ENCODE data around the gene CFH. TPM values are rescaled to one million over a fixed set of nuclear protein-coding genes. Genes with fewer than 3 reads are reported as not detected.

CFH gene
- total RNA-seq, 4 donors from 2014 or later, result 35.7 to 111 (median 60.9) TPM

DNA sequence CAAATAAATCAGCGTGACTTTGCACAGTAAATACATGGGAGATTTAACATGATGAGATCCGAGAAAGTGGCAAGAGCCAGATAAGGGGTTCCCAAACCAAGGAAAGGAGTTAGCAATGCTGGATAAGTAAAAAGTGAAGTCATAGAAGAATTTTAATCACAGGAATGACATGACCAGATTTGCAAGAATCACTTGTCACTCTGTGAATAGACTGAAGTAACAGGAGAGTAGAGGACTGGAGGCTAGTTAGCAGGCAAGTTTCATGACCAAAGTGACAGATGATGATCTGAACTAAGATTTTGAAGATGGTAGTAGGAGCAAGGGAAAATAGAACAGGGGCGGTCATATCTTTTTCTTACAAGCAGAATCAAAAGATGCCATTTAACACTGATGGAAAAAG is 8.4 kb downstream of the CFH start:
- H3K4me3 ChIP-seq, result peak overlapping the region; percentile 28 to 41
- TF ChIP-seq EP300 (IDR thresholded peaks at IDR 0.05) (no peak), POLR2A (IDR thresholded peaks at IDR 0.05) (no peak), POLR2AphosphoS5 (IDR thresholded peaks at IDR 0.05) (no peak)
- TF ChIP-seq, protein P1, sequence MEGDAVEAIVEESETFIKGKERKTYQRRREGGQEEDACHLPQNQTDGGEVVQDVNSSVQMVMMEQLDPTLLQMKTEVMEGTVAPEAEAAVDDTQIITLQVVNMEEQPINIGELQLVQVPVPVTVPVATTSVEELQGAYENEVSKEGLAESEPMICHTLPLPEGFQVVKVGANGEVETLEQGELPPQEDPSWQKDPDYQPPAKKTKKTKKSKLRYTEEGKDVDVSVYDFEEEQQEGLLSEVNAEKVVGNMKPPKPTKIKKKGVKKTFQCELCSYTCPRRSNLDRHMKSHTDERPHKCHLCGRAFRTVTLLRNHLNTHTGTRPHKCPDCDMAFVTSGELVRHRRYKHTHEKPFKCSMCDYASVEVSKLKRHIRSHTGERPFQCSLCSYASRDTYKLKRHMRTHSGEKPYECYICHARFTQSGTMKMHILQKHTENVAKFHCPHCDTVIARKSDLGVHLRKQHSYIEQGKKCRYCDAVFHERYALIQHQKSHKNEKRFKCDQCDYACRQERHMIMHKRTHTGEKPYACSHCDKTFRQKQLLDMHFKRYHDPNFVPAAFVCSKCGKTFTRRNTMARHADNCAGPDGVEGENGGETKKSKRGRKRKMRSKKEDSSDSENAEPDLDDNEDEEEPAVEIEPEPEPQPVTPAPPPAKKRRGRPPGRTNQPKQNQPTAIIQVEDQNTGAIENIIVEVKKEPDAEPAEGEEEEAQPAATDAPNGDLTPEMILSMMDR (IDR thresholded peaks at IDR 0.05), result no peak
- no peaks in the 10 kb centered on the region for H3K27me3 ChIP-seq
- peaks cover 0 to 6% (median 3%) of the 10 kb centered on the region in 3 donors for H3K4me1 ChIP-seq
- 68 to 100% methylated on average over 1 to 3 of the region's 3 CpGs for WGBS, 2 donors (ENCODE audit: low coverage in 1 of 2)
- no peak overlapping the region for H3K27ac ChIP-seq
- H3K9me3 ChIP-seq, result no peaks in the 10 kb centered on the region
- no peak for ATAC-seq
- H3K36me3 ChIP-seq, result no peaks in the 10 kb centered on the region

DNA sequence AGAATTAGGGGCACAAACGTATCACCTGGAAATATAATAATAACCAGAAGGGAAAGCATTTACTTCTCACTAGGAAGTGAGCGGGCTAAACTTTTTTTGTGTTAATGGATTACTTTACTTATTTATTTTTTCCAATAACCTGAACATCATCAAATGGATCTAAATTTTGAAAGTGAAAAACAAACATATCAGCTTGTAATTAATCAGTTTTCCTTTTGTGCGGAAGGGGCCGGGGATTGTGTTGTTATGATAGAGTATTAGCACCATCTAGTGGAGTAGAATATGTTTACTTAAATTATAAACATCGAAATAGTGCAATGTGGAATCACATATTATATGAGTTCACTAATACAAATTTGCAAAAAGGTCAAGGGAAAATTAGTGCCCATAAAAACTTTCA is 9.0 kb downstream of the CFH start:
- TF ChIP-seq POLR2AphosphoS5 (IDR thresholded peaks at IDR 0.05), result no peak
- TF ChIP-seq, protein P1 (IDR thresholded peaks at IDR 0.05), result peak; percentile 45 to 78 (median 66)
- ATAC-seq, result peak; percentile 71
- Histone ChIP-seq H3K27ac (no peak overlapping the region), H3K36me3 (no peaks in the 10 kb centered on the region), H3K9me3 (no peaks in the 10 kb centered on the region), H3K4me3 (peak overlapping the region; percentile 28 to 41), H3K27me3 (no peaks in the 10 kb centered on the region), H3K4me1 (peaks cover 0 to 4% (median 3%) of the 10 kb centered on the region in 3 donors)
- WGBS, 2 donors (ENCODE audit: low coverage in 1 of 2), result 9 to 11% methylated on average over 5 of the region's 5 CpGs

DNA sequence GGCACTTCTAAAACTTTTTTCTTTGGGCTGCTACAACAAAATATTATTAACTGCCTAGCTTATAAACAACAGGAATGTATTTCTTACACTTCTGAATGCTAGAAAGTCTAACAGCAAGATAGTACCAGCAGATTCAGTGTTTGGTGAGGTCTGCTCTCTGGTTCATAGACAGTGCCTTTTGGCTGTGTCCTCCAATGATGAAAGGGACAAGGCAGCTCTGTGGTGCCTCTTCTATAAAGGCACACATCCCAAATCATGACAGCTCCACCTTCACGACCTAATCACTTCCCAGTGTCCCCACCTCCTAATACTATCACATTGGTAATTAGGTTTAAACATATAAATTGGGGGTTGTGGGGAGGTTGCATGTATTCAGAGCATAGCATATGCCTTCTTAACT is 9.5 kb downstream of the CFH start:
- Histone ChIP-seq H3K4me1 (peaks cover 0 to 4% (median 3%) of the 10 kb centered on the region in 3 donors), H3K36me3 (no peaks in the 10 kb centered on the region), H3K27ac (no peak overlapping the region), H3K9me3 (no peaks in the 10 kb centered on the region), H3K4me3 (no peak overlapping the region), H3K27me3 (no peaks in the 10 kb centered on the region)
- ATAC-seq, result no peak
- 0 to 30% methylated on average over 1 of the region's 1 CpG for WGBS, 2 donors (ENCODE audit: low coverage in 1 of 2)
- no peak for TF ChIP-seq POLR2AphosphoS5 (IDR thresholded peaks at IDR 0.05)
- TF ChIP-seq, protein P1 (IDR thresholded peaks at IDR 0.05), result no peak
- TF ChIP-seq POLR2A (IDR thresholded peaks at IDR 0.05), result no peak
- TF ChIP-seq EP300 (IDR thresholded peaks at IDR 0.05), result no peak

DNA sequence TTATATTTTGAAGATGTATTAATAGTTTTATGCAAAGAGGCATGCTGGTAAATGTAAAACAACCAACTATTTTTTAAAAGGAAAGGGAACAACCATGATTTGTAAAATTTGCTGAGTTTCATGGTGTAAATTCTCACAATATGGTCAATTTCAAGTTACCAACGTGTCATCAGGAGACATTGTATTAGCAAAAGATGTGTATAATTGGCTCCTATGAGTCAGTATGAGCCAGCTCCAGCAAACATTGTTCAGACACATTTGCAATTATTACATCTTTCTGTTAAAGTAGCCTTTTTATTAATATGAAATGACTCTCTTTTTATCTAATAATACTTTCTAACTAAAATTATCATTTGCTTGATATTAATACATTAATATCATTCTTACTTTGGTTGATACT is 15.3 kb downstream of the CFH start:
- no peak overlapping the region for H3K27ac ChIP-seq
- TF ChIP-seq POLR2AphosphoS5 (IDR thresholded peaks at IDR 0.05) (no peak), POLR2A (IDR thresholded peaks at IDR 0.05) (no peak), EP300 (IDR thresholded peaks at IDR 0.05) (no peak)
- TF ChIP-seq, protein P1 (IDR thresholded peaks at IDR 0.05), result no peak
- H3K27me3 ChIP-seq, result no peaks in the 10 kb centered on the region
- H3K4me3 ChIP-seq, result no peak overlapping the region
- 73 to 90% methylated on average over 1 of the region's 1 CpG for WGBS, 2 donors (ENCODE audit: low coverage in 1 of 2)
- ATAC-seq, result no peak
- no peaks in the 10 kb centered on the region for H3K4me1 ChIP-seq
- peaks cover 0 to 9% (median 0%) of the 10 kb centered on the region in 3 donors for H3K9me3 ChIP-seq
- no peaks in the 10 kb centered on the region for H3K36me3 ChIP-seq

DNA sequence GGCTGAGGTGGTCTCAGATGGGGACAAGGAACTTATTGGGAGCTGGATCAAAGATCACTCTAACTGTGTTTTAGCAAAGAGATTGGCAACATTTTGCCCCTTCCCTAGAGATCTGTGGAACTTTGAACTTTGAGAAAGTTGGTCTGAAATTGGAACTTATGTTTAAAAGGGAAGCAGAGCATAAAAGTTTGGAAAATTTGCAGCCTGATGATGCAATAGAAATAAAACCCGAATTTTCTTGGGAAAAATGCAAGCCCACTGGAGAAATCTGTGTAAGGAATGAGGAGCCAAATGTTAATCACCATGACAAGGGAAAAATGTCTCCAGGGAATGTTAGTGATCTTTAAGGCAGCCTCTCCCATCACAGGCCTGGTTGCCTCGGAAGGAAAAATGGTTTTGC is 17.2 kb downstream of the CFH start:
- 85 to 88% methylated on average over 2 of the region's 2 CpGs for WGBS, 2 donors (ENCODE audit: low coverage in 1 of 2)
- no peaks in the 10 kb centered on the region for H3K4me1 ChIP-seq
- no peak for ATAC-seq
- H3K9me3 ChIP-seq, result peaks cover 0 to 9% (median 0%) of the 10 kb centered on the region in 3 donors
- no peak overlapping the region for H3K27ac ChIP-seq
- no peak overlapping the region for H3K4me3 ChIP-seq
- no peaks in the 10 kb centered on the region for H3K27me3 ChIP-seq
- TF ChIP-seq POLR2AphosphoS5 (IDR thresholded peaks at IDR 0.05), result no peak
- no peak for TF ChIP-seq EP300 (IDR thresholded peaks at IDR 0.05)
- TF ChIP-seq, protein P1 (IDR thresholded peaks at IDR 0.05), result no peak
- TF ChIP-seq POLR2A (IDR thresholded peaks at IDR 0.05), result no peak
- H3K36me3 ChIP-seq, result peaks cover 0 to 7% of the 10 kb centered on the region in 2 donors

All from gastroesophageal sphincter (tissue), 4 donors.